Breast epithelium (tissue), 4 donors: ENCODE results near the gene KIF17. TPM values are rescaled to one million over a fixed set of nuclear protein-coding genes. Genes with fewer than 3 reads are reported as not detected.
A peak's percentile ranks its signal among the peaks of the same experiment; 100 is the strongest.

Experiments used
- DNase-seq, 2 donors: peaks; one replicate each; pipeline ENCODE4 v3.0.0-alpha.2; 2019; ENCODE audit warnings: low spot score in 2 of 2
- H3K27ac ChIP-seq, 2 donors: fragments of 200-600 bp; sonication (generic) in 1 of 2; one replicate each; pipeline ENCODE4 v1.5.1; 2016 to 2019; ENCODE audit warnings: mild to moderate bottlenecking in 1 of 2
- H3K27me3 ChIP-seq, 2 donors: fragments of 200-600 bp; sonication (generic) in 1 of 2; one replicate each; pipeline versions ENCODE4 v1.5.1 to v1.6.0; 2017 to 2019; ENCODE audit warnings: control low read depth in 1 of 2, mild to moderate bottlenecking in 1 of 2
- H3K36me3 ChIP-seq: fragments of 200-600 bp; one replicate; pipeline ENCODE4 v1.5.1; 2019
- H3K4me1 ChIP-seq, 2 donors: fragments of 200-600 bp; sonication (generic); one replicate each; pipeline ENCODE4 v1.5.1; 2016 to 2019; ENCODE audit warnings: control low read depth in 1 of 2
- H3K4me3 ChIP-seq, 3 donors: fragments of 200-600 bp; sonication (generic); 1 replicate in 2 of 3; 2 replicates in 1 of 3; pipeline ENCODE4 v1.5.1; 2016 to 2019; ENCODE audit warnings: mild to moderate bottlenecking in 3 of 3, moderate library complexity in 2 of 3
- H3K9me3 ChIP-seq, 2 donors: fragments of 200-600 bp; sonication (generic) in 1 of 2; one replicate each; pipeline ENCODE4 v1.5.1; 2016 to 2019; ENCODE audit warnings: control low read depth in 1 of 2
- CTCF ChIP-seq, 3 donors: fragments of 450-650 bp; IDR thresholded peaks; one replicate each; pipeline ENCODE4 v1.5.1; 2016 to 2017; ENCODE audit warnings: antibody characterized with exemption in 3 of 3, mild to moderate bottlenecking in 3 of 3, moderate library complexity in 3 of 3
- POLR2A ChIP-seq: fragments of 450-650 bp; IDR thresholded peaks from one replicate; pipeline ENCODE4 v1.6.1; 2016; ENCODE audit warnings: antibody characterized with exemption, mild to moderate bottlenecking, moderate library complexity
- POLR2AphosphoS5 ChIP-seq, 3 donors: sonication (generic); formaldehyde crosslinking; IDR thresholded peaks; one replicate each; pipeline ENCODE4 v1.6.1; 2017; ENCODE audit warnings: antibody characterized with exemption in 3 of 3
- intact Hi-C: fragments of 100-400 bp; cut with DNase I; formaldehyde crosslinking; loops from one replicate; pipeline ENCODE4 v1.15.1; 2023; ENCODE audit warnings: low total_unique reads
- total RNA-seq, 3 donors: library from RNA; depleted of rRNA; stranded (reverse); fragments of >200 nt; gene quantifications; one replicate each; pipeline ENCODE4 v1.1.0, GENCODE V29; 2016

Gene KIF17
- total RNA-seq, 3 donors from 2014 or later: 1.8 to 3.5 (median 2.0) TPM

DNA sequence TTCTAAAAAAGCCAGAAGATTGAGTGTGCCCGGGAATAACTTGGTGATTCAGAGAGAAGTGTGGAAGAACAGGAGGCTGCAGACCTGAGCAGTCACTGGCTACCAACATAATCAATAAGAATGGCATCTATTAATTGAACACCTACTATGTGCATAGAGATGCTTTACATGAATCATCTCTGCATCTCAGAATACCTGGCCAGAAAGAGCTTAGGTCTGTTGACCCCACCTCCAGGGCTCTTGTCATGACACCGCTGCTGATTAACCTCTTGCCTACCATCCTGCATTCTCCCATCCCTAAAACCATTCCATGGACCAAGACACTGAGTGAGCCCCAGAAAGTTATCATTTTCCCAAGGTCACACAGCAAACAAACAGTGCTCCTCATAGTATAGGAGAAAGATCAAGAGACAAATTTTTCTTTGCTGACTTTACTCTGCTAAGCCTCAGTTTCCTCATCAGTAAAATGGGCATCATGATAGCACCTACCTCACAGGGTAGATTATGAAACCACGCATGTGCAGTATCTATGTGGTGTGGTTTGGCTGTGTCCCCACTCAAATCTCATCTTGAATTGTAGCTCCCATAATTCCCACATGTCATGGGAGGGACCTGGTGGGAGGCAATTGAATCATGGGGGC lies 100.8 kb downstream of the KIF17 start:
- no peak overlapping the region for H3K27ac ChIP-seq
- intact Hi-C loops: no loop called here
- H3K4me3 ChIP-seq: peak overlapping the region in 2 of 3 donors; percentile 13 to 26

DNA sequence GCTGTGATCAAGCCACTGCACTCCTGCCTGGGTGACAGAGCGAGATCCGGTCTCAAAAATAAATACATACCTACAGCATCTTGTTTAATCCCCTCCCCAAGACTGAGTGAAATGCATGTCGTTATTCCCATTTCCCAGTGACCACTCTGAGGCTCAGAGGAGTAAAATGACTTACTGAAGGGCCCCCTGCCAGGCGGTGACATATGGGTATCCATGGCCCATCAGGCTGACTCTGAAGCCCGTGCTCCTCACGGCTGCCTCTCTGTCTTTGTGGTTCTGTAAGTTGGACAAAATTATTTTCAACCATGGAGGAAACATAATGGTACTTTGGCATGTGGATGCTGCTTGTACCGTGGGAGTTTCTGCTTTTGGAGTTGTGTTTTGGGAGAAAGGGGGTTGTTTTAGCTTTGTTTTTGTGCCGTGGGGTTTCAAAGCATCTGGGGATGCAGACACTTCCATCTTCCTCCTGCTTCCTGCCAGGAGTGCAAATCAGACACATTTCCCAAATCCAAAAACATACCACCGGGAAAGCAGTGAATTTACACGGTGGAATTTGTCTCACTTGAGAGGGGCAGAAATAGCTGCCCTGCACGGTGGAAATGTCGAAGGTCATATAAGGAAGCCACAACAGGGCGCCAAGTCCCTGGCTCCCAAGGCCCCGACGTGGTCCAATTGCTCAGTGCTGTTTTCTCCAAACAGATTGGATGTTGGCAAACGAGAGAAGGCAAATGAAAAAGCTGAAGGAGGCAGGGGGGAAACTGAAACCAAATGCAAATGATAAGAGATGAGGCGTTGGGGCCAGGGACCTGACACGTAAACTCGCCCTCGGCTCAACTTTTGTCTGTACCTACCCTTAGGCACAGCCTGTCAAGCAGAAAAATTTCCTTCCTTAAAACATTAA lies 101.6 kb downstream of the KIF17 start:
- intact Hi-C loops: no loop called here
- peak overlapping the region in 2 of 3 donors; percentile 13 to 26 for H3K4me3 ChIP-seq
- no peaks in the 10 kb centered on the region for H3K27me3 ChIP-seq
- H3K9me3 ChIP-seq: no peaks in the 10 kb centered on the region
- TF ChIP-seq CTCF (IDR thresholded peaks at IDR 0.05) (no peak), POLR2AphosphoS5 (IDR thresholded peaks at IDR 0.05) (no peak), POLR2A (no peak)
- H3K4me1 ChIP-seq: no peaks in the 10 kb centered on the region
- H3K36me3 ChIP-seq: no peaks in the 10 kb centered on the region
- DNase-seq: no peak
- peak overlapping the region in 1 of 2 donors; percentile 25 for H3K27ac ChIP-seq

More for the DNA sequence above, 100.8 kb downstream of the KIF17 start:
- Histone ChIP-seq H3K4me1 (no peaks in the 10 kb centered on the region), H3K27me3 (no peaks in the 10 kb centered on the region), H3K36me3 (no peaks in the 10 kb centered on the region), H3K9me3 (no peaks in the 10 kb centered on the region)
- no peak for DNase-seq
- no peak for TF ChIP-seq CTCF (IDR thresholded peaks at IDR 0.05)
- no peak for TF ChIP-seq POLR2A
- no peak for TF ChIP-seq POLR2AphosphoS5 (IDR thresholded peaks at IDR 0.05)

GRCh38 chr1:20614131-20614579 lies 103.7 kb downstream of the KIF17 start:
- Histone ChIP-seq H3K36me3 (no peaks in the 10 kb centered on the region), H3K27me3 (no peaks in the 10 kb centered on the region), H3K4me3 (no peak overlapping the region), H3K9me3 (no peaks in the 10 kb centered on the region), H3K27ac (peak overlapping the region; percentile 87 to 90), H3K4me1 (no peaks in the 10 kb centered on the region)
- intact Hi-C loops: no loop called here
- DNase-seq: no peak
- no peak for TF ChIP-seq POLR2A
- TF ChIP-seq POLR2AphosphoS5 (IDR thresholded peaks at IDR 0.05): no peak
- TF ChIP-seq CTCF (IDR thresholded peaks at IDR 0.05): no peak

Other genes with a start within 250 kb of the KIF17 start
- 10 to 100 TPM in 2 of 3 donors, 1 to 10 TPM in 1; 5.6 to 26.9 (median 17.0) TPM for gene CAMK2N1, start 231.8 kb downstream of the KIF17 start, total RNA-seq
- 10 to 100 TPM; 25.4 to 35.1 (median 29.6) TPM for gene MUL1, start 209.9 kb downstream of the KIF17 start, total RNA-seq
- gene FAM43B, start 165.4 kb downstream of the KIF17 start, total RNA-seq: under 1 TPM; 0.16 to 0.33 (median 0.29) TPM
- gene CDA, start 128.9 kb downstream of the KIF17 start, total RNA-seq: 1 to 10 TPM in 2 of 3 donors, under 1 TPM in 1; 0.98 to 1.3 (median 1.0) TPM
- gene PINK1, start 84.5 kb downstream of the KIF17 start, total RNA-seq: 100 to 1,000 TPM in 1 of 3 donors, 10 to 100 TPM in 2; 92.1 to 146 (median 94.1) TPM
- gene DDOST, start 56.6 kb downstream of the KIF17 start, total RNA-seq: 100 to 1,000 TPM; 127 to 145 (median 138) TPM
- under 1 TPM in 2 of 3 donors, not detected in 1; under 0.01 to 0.29 TPM for gene SH2D5, start 14.7 kb upstream of the KIF17 start, total RNA-seq
- gene HP1BP3, start 69.3 kb upstream of the KIF17 start, total RNA-seq: 100 to 1,000 TPM; 224 to 317 (median 281) TPM